GM19035 (cell line): Measurements from ENCODE around the gene TLE3.
"Not testable (repeated sequence)": the region's sequence is repeated elsewhere in the genome, so short reads cannot be mapped to it uniquely, and the experiment has no call there.

Experiments
- ATAC-seq: cut with Tn5 transposase; IDR thresholded peaks from one replicate; pipeline ENCODE4 v1.9.1; 2021; ENCODE audit not compliant: unreplicated experiment

TLE3 gene

DNA sequence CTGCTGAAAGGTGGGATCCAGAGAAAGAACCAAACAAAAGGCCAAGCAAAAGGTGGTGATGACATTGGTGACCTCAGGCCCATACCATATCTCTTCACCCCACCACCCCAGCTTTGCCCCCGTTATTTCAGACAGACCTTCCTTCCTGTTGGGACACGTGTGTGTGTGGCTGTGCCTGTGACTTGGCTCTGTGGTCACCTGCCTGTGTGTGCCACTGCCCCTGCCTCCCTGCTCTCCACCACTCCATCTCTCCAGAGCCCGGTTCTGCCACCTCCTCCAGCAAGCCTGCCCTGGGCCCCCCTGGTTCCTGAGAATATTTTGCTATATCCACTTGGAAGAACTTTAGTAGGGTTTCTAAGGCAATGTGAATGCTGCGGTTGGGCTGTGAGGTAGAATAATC lies 28.6 kb upstream of the TLE3 start:
- no peak for ATAC-seq

GRCh38 chr15:70125605-70126004 lies 27.9 kb upstream of the TLE3 start:
- ATAC-seq, result no peak

GRCh38 chr15:70121624-70122302 lies 24.0 kb upstream of the TLE3 start:
- ATAC-seq, result no peak

- ATAC-seq, result no peak
Measured at GRCh38 chr15:70120958-70121623, 23.4 kb upstream of the TLE3 start.

DNA sequence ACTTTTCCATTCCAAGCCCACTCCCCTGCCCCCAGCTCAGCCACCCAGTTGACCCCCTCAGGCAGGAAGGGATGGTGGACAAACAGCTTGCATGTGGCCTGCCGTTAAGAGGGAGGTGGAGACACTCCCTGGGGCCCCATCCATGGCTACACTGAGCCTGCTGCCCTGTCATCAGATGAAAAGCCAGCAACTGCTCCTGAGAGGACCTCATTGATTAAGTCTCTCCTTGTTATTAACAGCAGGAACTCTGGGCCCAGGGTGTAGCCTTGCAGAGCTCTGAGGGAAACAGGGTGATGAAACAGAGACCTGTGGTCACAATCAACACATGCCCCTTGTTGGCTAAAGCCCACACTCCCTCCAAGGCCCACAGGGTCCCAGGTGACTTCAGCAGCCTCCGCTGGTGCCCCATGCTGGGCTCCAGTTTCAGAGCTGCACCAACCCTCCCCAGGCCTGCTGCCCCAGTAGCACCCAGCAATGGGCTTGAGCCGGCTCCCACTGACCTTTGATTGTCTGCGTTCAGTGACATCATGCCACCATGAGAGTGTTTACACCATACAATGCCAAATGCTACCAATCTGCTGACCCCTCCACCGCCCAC lies 22.3 kb upstream of the TLE3 start:
- no peak for ATAC-seq

- ATAC-seq, result no peak
Measured at GRCh38 chr15:70118599-70118998, 20.9 kb upstream of the TLE3 start.

GRCh38 chr15:70116317-70116716 lies 18.6 kb upstream of the TLE3 start:
- ATAC-seq, result no peak

- no peak for ATAC-seq
Measured at GRCh38 chr15:70114221-70114620, 16.5 kb upstream of the TLE3 start.

DNA sequence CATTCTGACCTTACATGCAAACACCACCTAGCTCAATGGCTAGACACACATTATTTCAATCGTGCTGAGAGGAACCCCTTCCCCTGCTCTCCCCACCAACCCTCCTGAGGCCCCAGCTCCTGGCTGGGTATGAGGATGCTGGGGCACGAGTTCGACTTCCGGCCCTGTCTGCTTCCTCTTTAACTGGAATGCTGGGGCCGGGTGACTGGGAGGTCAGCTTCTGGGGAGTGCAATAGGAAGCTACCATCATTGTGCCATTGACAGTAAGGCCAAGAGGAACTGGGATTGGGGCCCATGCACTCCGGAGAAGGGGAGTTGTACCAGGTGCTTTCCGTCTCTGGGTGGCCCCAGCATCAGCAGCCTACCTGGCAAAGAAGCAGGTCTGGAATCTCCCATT lies 15.6 kb upstream of the TLE3 start:
- ATAC-seq, result no peak

- not testable (repeated sequence) for ATAC-seq
Measured at GRCh38 chr15:70112572-70113303, 15.0 kb upstream of the TLE3 start.

DNA sequence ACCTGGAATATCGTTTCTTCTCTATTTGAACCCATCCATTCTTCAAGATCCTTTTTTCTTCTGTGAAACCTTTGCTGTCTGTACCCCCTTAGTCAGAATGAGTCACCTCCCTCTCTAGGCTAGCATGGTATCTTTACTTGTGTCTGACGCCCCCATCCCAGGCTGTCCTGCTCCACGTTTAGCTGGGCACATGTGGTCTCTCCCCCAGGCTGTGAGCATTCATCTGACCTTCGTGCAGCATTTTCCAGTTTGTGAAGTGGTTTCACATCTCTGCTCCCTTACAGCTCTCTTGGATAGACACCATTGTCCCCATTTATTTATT lies 14.3 kb upstream of the TLE3 start:
- ATAC-seq, result no peak

- ATAC-seq, result no peak
Measured at GRCh38 chr15:70111203-70112073, 13.7 kb upstream of the TLE3 start.

DNA sequence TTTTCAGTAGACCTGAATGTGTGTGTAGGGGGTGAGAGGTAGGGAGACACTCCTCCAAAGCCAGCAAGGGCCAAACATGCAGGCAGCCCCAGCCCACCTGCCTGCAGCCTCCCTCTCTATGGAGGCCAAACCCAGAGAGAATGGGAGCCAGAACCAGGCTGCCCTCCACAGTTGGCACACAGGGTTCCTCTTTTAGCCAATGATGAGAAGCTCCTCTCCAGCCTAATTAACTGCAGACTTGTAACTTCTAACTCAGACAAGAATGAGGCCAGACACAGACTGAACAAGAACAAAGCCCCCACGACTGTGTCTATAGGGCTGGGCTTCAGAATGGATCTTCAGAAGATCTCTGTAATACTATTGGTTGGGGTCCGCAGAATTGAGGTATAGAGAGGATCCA lies 12.3 kb upstream of the TLE3 start:
- no peak for ATAC-seq

DNA sequence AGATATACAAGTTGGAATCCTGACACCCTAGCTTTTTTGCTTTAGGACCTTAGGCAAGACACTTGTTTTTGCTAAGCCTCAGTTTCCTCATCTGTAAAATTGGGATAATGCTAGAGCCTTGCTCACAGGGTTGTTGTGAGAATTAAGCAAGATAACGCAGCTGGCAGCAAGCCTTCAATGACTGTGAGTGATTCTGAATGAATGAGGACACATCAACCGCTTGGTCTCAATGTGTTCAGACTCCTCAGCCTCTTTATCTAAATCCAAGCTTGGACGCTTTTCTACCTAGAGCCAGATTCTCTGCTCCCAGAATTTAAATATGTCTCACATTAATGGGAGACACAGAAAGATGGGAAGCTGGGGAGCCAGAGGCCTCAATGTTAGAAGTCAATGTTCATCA lies 11.8 kb upstream of the TLE3 start:
- no peak for ATAC-seq

DNA sequence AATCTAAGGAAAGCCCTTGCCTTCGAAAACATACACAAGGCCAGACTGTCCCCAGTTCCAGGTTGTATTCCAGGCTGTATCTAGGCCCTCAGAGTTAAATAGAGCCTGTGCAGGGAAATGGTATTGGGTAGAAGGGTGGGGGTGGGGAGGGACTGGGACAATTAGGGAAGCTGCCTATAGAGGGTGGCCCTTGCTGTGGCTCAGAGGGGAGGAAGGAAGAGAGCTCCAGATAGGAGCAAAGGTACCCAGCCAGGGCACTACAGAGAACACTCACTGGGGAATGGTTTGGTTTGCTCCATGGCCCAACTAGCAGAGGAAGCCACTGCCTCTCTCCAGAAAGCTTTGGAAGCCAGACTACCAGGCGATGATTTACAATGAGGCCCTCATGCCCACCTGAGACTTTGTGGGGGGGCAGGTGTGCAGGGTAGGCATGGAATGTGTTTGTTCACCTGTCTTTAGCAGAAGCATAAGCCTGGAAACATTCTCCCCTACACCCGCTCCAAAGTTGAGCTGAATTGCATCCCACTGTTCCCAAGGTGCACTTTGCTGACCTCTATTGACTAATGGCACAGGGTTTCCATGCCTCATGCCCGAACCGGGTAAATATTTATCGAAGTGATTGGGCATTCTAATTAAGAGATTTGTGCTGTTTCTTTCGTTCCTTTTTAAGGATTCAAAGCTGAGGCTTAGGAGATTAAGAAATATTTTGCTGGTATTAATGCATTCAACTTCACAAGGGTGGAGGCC lies 6.3 kb upstream of the TLE3 start:
- ATAC-seq, result no peak

DNA sequence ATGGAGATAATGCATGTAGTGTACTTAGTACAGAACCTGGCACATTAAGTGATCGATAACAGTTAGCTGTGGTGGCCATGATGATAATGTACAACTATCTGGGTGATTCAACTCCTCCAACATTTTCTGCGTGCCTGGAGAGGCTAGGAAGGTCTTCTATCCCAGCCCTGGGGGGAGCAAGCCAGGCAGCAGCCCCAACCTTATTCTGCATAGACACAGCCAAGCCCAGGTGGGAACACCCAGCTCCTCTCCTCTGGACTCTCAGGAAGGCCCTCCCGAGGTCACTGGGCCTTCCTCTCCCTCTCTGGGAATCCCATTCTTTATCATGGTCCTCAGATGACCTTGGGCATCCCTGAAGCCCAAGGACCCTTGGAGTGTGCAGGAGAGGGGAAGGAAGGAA lies 5.1 kb upstream of the TLE3 start:
- no peak for ATAC-seq

- no peak for ATAC-seq
Measured at GRCh38 chr15:70101459-70102113, 3.9 kb upstream of the TLE3 start.

GRCh38 chr15:70100474-70101341 lies 3.0 kb upstream of the TLE3 start:
- no peak for ATAC-seq

- no peak for ATAC-seq
Measured at GRCh38 chr15:70099967-70100473, 2.3 kb upstream of the TLE3 start.
